OCI-LY1 (cell line): Measurements from ENCODE around the gene FLRT3.

Experiments used
- H2AFZ ChIP-seq: fragments of 200-600 bp; sonication (generic), shearing (Covaris generic); 2 replicates; pipeline ENCODE4 v1.6.0; 2014; ENCODE audit warnings: antibody characterized with exemption, mild to moderate bottlenecking, low read length
- H3F3A ChIP-seq: fragments of 200-600 bp; sonication (generic), shearing (Covaris generic); 2 replicates; pipeline ENCODE4 v1.6.0; 2014; ENCODE audit warnings: mild to moderate bottlenecking, antibody characterized with exemption, low read length, moderate library complexity; ENCODE audit not compliant: insufficient read depth
- H3K27ac ChIP-seq: fragments of 200-600 bp; sonication (generic); 2 replicates; pipeline ENCODE4 v1.5.1; 2014; ENCODE audit warnings: low read length, mixed run types, mild to moderate bottlenecking, low read depth; ENCODE audit not compliant: poor library complexity, severe bottlenecking
- H3K27me3 ChIP-seq: fragments of 200-600 bp; sonication (generic); 2 replicates; pipeline ENCODE4 v1.6.0; 2014; ENCODE audit warnings: antibody characterized with exemption, mild to moderate bottlenecking, low read length, moderate library complexity; ENCODE audit not compliant: insufficient read depth
- H3K36me3 ChIP-seq: fragments of 200-600 bp; sonication (generic); 2 replicates; pipeline ENCODE4 v1.6.1; 2014; ENCODE audit warnings: mild to moderate bottlenecking, antibody characterized with exemption, low read length, moderate library complexity, mixed read lengths; ENCODE audit not compliant: insufficient read depth
- H3K4me1 ChIP-seq: fragments of 200-600 bp; sonication (generic); 2 replicates; pipeline ENCODE4 v1.5.1; 2014; ENCODE audit warnings: mild to moderate bottlenecking, low read length, moderate library complexity; ENCODE audit not compliant: insufficient read depth, severe bottlenecking
- H3K4me2 ChIP-seq: fragments of 200-600 bp; sonication (generic), shearing (Covaris generic); 2 replicates; pipeline ENCODE4 v1.6.1; 2014; ENCODE audit warnings: low read length
- H3K4me3 ChIP-seq: fragments of 200-600 bp; sonication (generic); 2 replicates; pipeline ENCODE4 v1.5.1; 2014; ENCODE audit warnings: low read length, low read depth, mild to moderate bottlenecking, mixed read lengths; ENCODE audit not compliant: poor library complexity, severe bottlenecking
- H3K79me2 ChIP-seq: fragments of 200-600 bp; shearing (Covaris generic); 2 replicates; pipeline ENCODE4 v1.6.1; 2016; ENCODE audit warnings: mixed run types, low read length, mixed read lengths; ENCODE audit not compliant: insufficient read depth
- H3K9ac ChIP-seq: fragments of 200-600 bp; sonication (generic), shearing (Covaris generic); 2 replicates; pipeline ENCODE4 v1.6.1; 2014; ENCODE audit warnings: mild to moderate bottlenecking, low read length, mixed read lengths
- H3K9me2 ChIP-seq: fragments of 200-600 bp; sonication (generic), shearing (Covaris generic); 2 replicates; pipeline ENCODE4 v1.6.1; 2014; ENCODE audit warnings: low read depth, mild to moderate bottlenecking, low read length, mixed read lengths
- H3K9me3 ChIP-seq: fragments of 200-600 bp; shearing (Covaris generic); 2 replicates; pipeline ENCODE4 v1.6.1; 2014; ENCODE audit warnings: low read length, mixed read lengths
- H4K20me1 ChIP-seq: fragments of 200-600 bp; sonication (generic), shearing (Covaris generic); 2 replicates; pipeline ENCODE4 v1.6.0; 2016; ENCODE audit warnings: mild to moderate bottlenecking, low read length; ENCODE audit not compliant: insufficient read depth
- EZH2 ChIP-seq: fragments of 200-600 bp; sonication (generic), shearing (Covaris generic); IDR thresholded peaks from 2 replicates; pipeline ENCODE4 v1.8.0; 2017; ENCODE audit warnings: borderline replicate concordance, mixed run types, mild to moderate bottlenecking, antibody characterized with exemption, low read length, moderate library complexity, mixed read lengths
- TF ChIP-seq, protein P1 (sequence below): fragments of 200-600 bp; sonication (generic), shearing (Covaris generic); IDR thresholded peaks from 2 replicates; pipeline ENCODE4 v1.5.1; 2017; ENCODE audit warnings: mild to moderate bottlenecking, antibody characterized with exemption, low read length, moderate library complexity, mixed read lengths

Gene FLRT3

DNA sequence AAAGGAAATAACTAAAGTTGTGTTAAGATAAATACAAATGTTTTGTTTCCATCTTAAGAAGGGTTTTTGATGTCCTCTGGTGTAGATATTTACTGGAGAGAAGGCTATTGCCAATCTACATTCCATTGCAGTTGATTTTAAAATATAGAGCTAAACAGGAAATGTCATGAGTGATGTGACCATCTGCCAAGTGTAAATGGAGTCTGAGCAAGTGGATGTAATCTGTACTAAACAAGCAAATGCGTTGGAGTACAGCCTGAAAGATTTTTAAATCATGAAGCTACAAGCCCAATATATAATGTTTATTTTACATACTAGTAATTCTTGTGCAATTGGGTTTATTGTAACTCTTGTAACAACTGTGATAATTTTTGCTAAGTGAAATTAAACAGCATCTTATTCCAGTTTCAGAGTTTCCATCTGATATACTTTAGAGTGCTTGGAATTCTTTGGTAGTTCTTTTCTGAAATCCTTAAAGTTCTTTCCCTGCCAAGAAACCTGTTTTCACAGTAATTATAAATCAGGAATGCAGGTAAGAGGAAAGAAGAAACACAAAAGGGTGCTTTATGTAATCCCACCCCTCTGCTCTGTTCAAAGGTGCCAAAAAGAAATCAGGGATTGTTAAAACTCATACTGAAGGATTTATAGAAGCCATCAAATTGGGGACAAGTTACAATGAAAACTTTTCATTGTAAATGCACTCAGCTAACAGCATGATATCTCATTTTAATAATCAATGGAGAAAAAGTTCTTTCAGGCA, 47.2 kb upstream of the FLRT3 start:
- Histone ChIP-seq H4K20me1 (no peaks in the 10 kb centered on the region), H2AFZ (no peak overlapping the region), H3K4me3 (no peak overlapping the region), H3K9ac (no peak overlapping the region), H3K4me1 (no peaks in the 10 kb centered on the region), H3K79me2 (no peaks in the 10 kb centered on the region), H3K27me3 (no peaks in the 10 kb centered on the region), H3F3A (no peaks in the 10 kb centered on the region), H3K27ac (no peak overlapping the region), H3K4me2 (no peak overlapping the region), H3K9me2 (no peaks in the 10 kb centered on the region), H3K36me3 (no peaks in the 10 kb centered on the region), H3K9me3 (no peaks in the 10 kb centered on the region)
- TF ChIP-seq EZH2, result no peak
- TF ChIP-seq, protein P1, sequence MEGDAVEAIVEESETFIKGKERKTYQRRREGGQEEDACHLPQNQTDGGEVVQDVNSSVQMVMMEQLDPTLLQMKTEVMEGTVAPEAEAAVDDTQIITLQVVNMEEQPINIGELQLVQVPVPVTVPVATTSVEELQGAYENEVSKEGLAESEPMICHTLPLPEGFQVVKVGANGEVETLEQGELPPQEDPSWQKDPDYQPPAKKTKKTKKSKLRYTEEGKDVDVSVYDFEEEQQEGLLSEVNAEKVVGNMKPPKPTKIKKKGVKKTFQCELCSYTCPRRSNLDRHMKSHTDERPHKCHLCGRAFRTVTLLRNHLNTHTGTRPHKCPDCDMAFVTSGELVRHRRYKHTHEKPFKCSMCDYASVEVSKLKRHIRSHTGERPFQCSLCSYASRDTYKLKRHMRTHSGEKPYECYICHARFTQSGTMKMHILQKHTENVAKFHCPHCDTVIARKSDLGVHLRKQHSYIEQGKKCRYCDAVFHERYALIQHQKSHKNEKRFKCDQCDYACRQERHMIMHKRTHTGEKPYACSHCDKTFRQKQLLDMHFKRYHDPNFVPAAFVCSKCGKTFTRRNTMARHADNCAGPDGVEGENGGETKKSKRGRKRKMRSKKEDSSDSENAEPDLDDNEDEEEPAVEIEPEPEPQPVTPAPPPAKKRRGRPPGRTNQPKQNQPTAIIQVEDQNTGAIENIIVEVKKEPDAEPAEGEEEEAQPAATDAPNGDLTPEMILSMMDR, result no peak

DNA sequence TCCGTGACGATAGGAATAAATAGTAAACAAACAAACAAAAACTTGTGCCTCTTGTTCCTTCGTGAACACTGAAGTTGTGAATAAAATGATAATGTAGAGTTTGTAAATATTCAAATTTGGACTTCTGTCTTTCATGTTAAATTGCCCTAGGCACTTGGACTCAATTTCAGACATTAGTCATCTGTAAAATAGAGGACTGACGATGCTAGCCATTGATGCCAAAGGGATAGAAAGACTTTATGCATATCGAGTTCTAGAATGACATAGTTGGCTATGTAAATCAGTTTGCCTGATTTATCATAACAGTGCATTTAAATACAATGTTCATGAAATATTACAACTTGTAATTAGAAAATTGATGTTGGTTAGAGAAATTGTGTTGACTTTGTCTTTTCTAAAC, 45.9 kb upstream of the FLRT3 start:
- no peak for TF ChIP-seq EZH2
- TF ChIP-seq, protein P1, result no peak
- H3K27me3 ChIP-seq, result no peaks in the 10 kb centered on the region
- no peak overlapping the region for H2AFZ ChIP-seq
- H3K9me2 ChIP-seq, result no peaks in the 10 kb centered on the region
- no peak overlapping the region for H3K27ac ChIP-seq
- no peaks in the 10 kb centered on the region for H3K9me3 ChIP-seq
- no peaks in the 10 kb centered on the region for H3K79me2 ChIP-seq
- no peak overlapping the region for H3K9ac ChIP-seq
- H3K4me2 ChIP-seq, result no peak overlapping the region
- H3K36me3 ChIP-seq, result no peaks in the 10 kb centered on the region
- H3K4me1 ChIP-seq, result no peaks in the 10 kb centered on the region
- H3K4me3 ChIP-seq, result no peak overlapping the region
- no peaks in the 10 kb centered on the region for H4K20me1 ChIP-seq
- no peaks in the 10 kb centered on the region for H3F3A ChIP-seq

DNA sequence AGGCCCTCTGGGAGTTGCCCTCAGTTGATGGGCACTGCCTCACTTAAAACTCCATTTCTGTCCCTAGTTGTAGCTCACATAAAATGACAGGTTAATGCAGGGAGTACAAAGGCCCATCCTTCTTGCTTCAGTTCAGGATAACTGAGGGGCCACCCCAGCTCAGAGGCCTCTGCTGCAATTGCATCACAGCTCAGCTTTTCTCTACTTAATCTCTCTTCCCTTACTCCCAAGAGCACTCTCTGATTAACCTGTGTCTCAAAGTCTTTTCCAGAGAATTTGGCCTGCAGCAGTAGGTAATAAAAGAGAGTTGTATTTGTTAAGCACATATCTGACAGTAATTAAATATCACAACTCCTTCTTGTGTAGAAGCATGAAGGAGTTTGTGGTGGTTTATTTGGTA, 40.9 kb upstream of the FLRT3 start:
- TF ChIP-seq EZH2, result no peak
- TF ChIP-seq, protein P1, result no peak
- H3K9me3 ChIP-seq, result no peaks in the 10 kb centered on the region
- H3K9me2 ChIP-seq, result no peaks in the 10 kb centered on the region
- no peaks in the 10 kb centered on the region for H3K36me3 ChIP-seq
- no peaks in the 10 kb centered on the region for H3K79me2 ChIP-seq
- no peak overlapping the region for H3K9ac ChIP-seq
- no peaks in the 10 kb centered on the region for H3K27me3 ChIP-seq
- H4K20me1 ChIP-seq, result no peaks in the 10 kb centered on the region
- no peaks in the 10 kb centered on the region for H3K4me1 ChIP-seq
- H3K4me2 ChIP-seq, result no peak overlapping the region
- H2AFZ ChIP-seq, result no peak overlapping the region
- no peak overlapping the region for H3K4me3 ChIP-seq
- H3K27ac ChIP-seq, result no peak overlapping the region
- H3F3A ChIP-seq, result no peaks in the 10 kb centered on the region
